ENCODE data around the gene CHIC2. TPM values are rescaled to one million over a fixed set of nuclear protein-coding genes. Genes with fewer than 3 reads are reported as not detected.
A peak's percentile ranks its signal among the peaks of the same experiment; 100 is the strongest.
"Not testable (repeated sequence)": the region's sequence is repeated elsewhere in the genome, so short reads cannot be mapped to it uniquely, and the experiment has no call there.

Gene CHIC2
- 14.4 and 18.2 TPM in 2 replicates for total RNA-seq (2014; rRNA removed; shearing (Covaris generic))

- H3K27me3 ChIP-seq (ENCODE audit: control insufficient read depth, insufficient read depth, low read length) = no peaks in the 10 kb centered on the region
- H3K4me3 ChIP-seq (ENCODE audit: insufficient read depth, low read depth, low read length) = peak within 1 kb of the TSS; percentile 90
- H3K36me3 ChIP-seq (replicated peaks; ENCODE audit: control insufficient read depth, insufficient read depth, low read length) = no peaks in the 10 kb centered on the region
- peak; percentile 93 for DNase-seq
Observed at GRCh38 chr4:54064317-54065111, at the start of gene CHIC2. CHIC2 (minus strand) TSS chr4:54064605; CDS start chr4:54064300, 305 bp downstream.

- DNase-seq; H3K36me3 ChIP-seq (replicated peaks; ENCODE audit: control insufficient read depth, insufficient read depth, low read length); H3K4me3 ChIP-seq (ENCODE audit: insufficient read depth, low read depth, low read length): not testable (repeated sequence)
- H3K27me3 ChIP-seq (ENCODE audit: control insufficient read depth, insufficient read depth, low read length) = peaks cover 32% of the 10 kb centered on the region
Observed at GRCh38 chr4:54113206-54113605, 48.8 kb upstream of the CHIC2 start.

GRCh38 chr4:54110019-54110416, 45.6 kb upstream of the CHIC2 start:
- Histone ChIP-seq H3K27me3 (ENCODE audit: control insufficient read depth, insufficient read depth, low read length) (peaks cover 56% of the 10 kb centered on the region), H3K4me3 (ENCODE audit: insufficient read depth, low read depth, low read length) (peak overlapping the region; percentile 30), H3K36me3 (replicated peaks; ENCODE audit: control insufficient read depth, insufficient read depth, low read length) (no peaks in the 10 kb centered on the region)
- DNase-seq = no peak

- DNase-seq = peak; percentile 72
- H3K4me3 ChIP-seq (ENCODE audit: insufficient read depth, low read depth, low read length) = peak overlapping the region; percentile 30
- peaks cover 61% of the 10 kb centered on the region for H3K27me3 ChIP-seq (ENCODE audit: control insufficient read depth, insufficient read depth, low read length)
- H3K36me3 ChIP-seq (replicated peaks; ENCODE audit: control insufficient read depth, insufficient read depth, low read length) = no peaks in the 10 kb centered on the region
Observed at GRCh38 chr4:54109241-54110018, 45.0 kb upstream of the CHIC2 start.

GRCh38 chr4:54107951-54108748, 43.7 kb upstream of the CHIC2 start:
- H3K27me3 ChIP-seq (ENCODE audit: control insufficient read depth, insufficient read depth, low read length) = peaks cover 74% of the 10 kb centered on the region
- peak; percentile 56 for DNase-seq
- H3K4me3 ChIP-seq (ENCODE audit: insufficient read depth, low read depth, low read length) = no peak overlapping the region
- H3K36me3 ChIP-seq (replicated peaks; ENCODE audit: control insufficient read depth, insufficient read depth, low read length) = no peaks in the 10 kb centered on the region

- DNase-seq = no peak
- Histone ChIP-seq H3K36me3 (replicated peaks; ENCODE audit: control insufficient read depth, insufficient read depth, low read length) (no peaks in the 10 kb centered on the region), H3K4me3 (ENCODE audit: insufficient read depth, low read depth, low read length) (no peak overlapping the region), H3K27me3 (ENCODE audit: control insufficient read depth, insufficient read depth, low read length) (peaks cover 90% of the 10 kb centered on the region)
Observed at GRCh38 chr4:54104907-54105306, 40.5 kb upstream of the CHIC2 start.

- DNase-seq = peak; percentile 42
- Histone ChIP-seq H3K36me3 (replicated peaks; ENCODE audit: control insufficient read depth, insufficient read depth, low read length) (no peaks in the 10 kb centered on the region), H3K4me3 (ENCODE audit: insufficient read depth, low read depth, low read length) (no peak overlapping the region), H3K27me3 (ENCODE audit: control insufficient read depth, insufficient read depth, low read length) (peaks cover 92% of the 10 kb centered on the region)
Observed at GRCh38 chr4:54103190-54103574, 38.8 kb upstream of the CHIC2 start.

- no peaks in the 10 kb centered on the region for H3K36me3 ChIP-seq (replicated peaks; ENCODE audit: control insufficient read depth, insufficient read depth, low read length)
- DNase-seq = no peak
- H3K27me3 ChIP-seq (ENCODE audit: control insufficient read depth, insufficient read depth, low read length) = peaks cover 97% of the 10 kb centered on the region
- H3K4me3 ChIP-seq (ENCODE audit: insufficient read depth, low read depth, low read length) = no peak overlapping the region
Observed at GRCh38 chr4:54102531-54103106, 38.2 kb upstream of the CHIC2 start.

GRCh38 chr4:54101190-54102041, 37.0 kb upstream of the CHIC2 start:
- DNase-seq = peak; percentile 63
- H3K27me3 ChIP-seq (ENCODE audit: control insufficient read depth, insufficient read depth, low read length) = peaks cover 100% of the 10 kb centered on the region
- no peak overlapping the region for H3K4me3 ChIP-seq (ENCODE audit: insufficient read depth, low read depth, low read length)
- H3K36me3 ChIP-seq (replicated peaks; ENCODE audit: control insufficient read depth, insufficient read depth, low read length) = no peaks in the 10 kb centered on the region

- Histone ChIP-seq H3K36me3 (replicated peaks; ENCODE audit: control insufficient read depth, insufficient read depth, low read length) (no peaks in the 10 kb centered on the region), H3K4me3 (ENCODE audit: insufficient read depth, low read depth, low read length) (peak overlapping the region; percentile 35; the same call in 1 of the 2 replicates)
- peak; percentile 70 for DNase-seq
Observed at GRCh38 chr4:54100595-54101189, 36.3 kb upstream of the CHIC2 start.

GRCh38 chr4:54099748-54100574, 35.6 kb upstream of the CHIC2 start, which contains the start of gene GSX2:
GSX2 (plus strand) TSS chr4:54100163; CDS start chr4:54100345, 182 bp downstream.
- no peaks in the 10 kb centered on the region for H3K36me3 ChIP-seq (replicated peaks; ENCODE audit: control insufficient read depth, insufficient read depth, low read length)
- peaks cover 100% of the 10 kb centered on the region for H3K27me3 ChIP-seq (ENCODE audit: control insufficient read depth, insufficient read depth, low read length)
- peak within 1 kb of the TSS; percentile 35 for H3K4me3 ChIP-seq (ENCODE audit: insufficient read depth, low read depth, low read length)
- peak; percentile 83 for DNase-seq

More at GRCh38 chr4:54100595-54101189, 36.3 kb upstream of the CHIC2 start:
- peaks cover 100% of the 10 kb centered on the region for H3K27me3 ChIP-seq (ENCODE audit: control insufficient read depth, insufficient read depth, low read length)

- H3K27me3 ChIP-seq (ENCODE audit: control insufficient read depth, insufficient read depth, low read length) = peaks cover 100% of the 10 kb centered on the region
- peak; percentile 63 for DNase-seq
- H3K4me3 ChIP-seq (ENCODE audit: insufficient read depth, low read depth, low read length) = peak overlapping the region; percentile 35
- no peaks in the 10 kb centered on the region for H3K36me3 ChIP-seq (replicated peaks; ENCODE audit: control insufficient read depth, insufficient read depth, low read length)
Observed at GRCh38 chr4:54099287-54099747, 34.9 kb upstream of the CHIC2 start.

Measured in H7 (cell line).